ENCODE results near the gene LRIT1.

- TF ChIP-seq, protein P1, sequence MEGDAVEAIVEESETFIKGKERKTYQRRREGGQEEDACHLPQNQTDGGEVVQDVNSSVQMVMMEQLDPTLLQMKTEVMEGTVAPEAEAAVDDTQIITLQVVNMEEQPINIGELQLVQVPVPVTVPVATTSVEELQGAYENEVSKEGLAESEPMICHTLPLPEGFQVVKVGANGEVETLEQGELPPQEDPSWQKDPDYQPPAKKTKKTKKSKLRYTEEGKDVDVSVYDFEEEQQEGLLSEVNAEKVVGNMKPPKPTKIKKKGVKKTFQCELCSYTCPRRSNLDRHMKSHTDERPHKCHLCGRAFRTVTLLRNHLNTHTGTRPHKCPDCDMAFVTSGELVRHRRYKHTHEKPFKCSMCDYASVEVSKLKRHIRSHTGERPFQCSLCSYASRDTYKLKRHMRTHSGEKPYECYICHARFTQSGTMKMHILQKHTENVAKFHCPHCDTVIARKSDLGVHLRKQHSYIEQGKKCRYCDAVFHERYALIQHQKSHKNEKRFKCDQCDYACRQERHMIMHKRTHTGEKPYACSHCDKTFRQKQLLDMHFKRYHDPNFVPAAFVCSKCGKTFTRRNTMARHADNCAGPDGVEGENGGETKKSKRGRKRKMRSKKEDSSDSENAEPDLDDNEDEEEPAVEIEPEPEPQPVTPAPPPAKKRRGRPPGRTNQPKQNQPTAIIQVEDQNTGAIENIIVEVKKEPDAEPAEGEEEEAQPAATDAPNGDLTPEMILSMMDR (IDR thresholded peaks at IDR 0.05; ENCODE audit: insufficient read depth, low read depth, low read length), result no peak
- no peak for TF ChIP-seq EZH2 (IDR thresholded peaks at IDR 0.05; ENCODE audit: insufficient read depth, low read length)
Measured at GRCh38 chr10:84188815-84189214, 52.5 kb downstream of the LRIT1 start.
